Epithelial cell of esophagus (primary cell): ENCODE data around the gene CEP89.
A peak's percentile ranks its signal among the peaks of the same experiment; 100 is the strongest.

Source experiments
- DNase-seq: peaks from one replicate; pipeline ENCODE4 v3.0.0; 2010; ENCODE audit warnings: low read depth
- H3K4me3 ChIP-seq: 2 replicates; pipeline ENCODE4 v1.5.1; 2011; ENCODE audit warnings: mild to moderate bottlenecking, low read length, control low read depth
- TF ChIP-seq, protein P1 (sequence below): IDR thresholded peaks from 2 replicates; pipeline ENCODE4 v1.5.1; 2011; ENCODE audit warnings: low read depth, mild to moderate bottlenecking, low read length, control low read depth, inconsistent platforms; ENCODE audit not compliant: insufficient read depth; ENCODE audit errors: missing control alignments

CEP89 gene

DNA sequence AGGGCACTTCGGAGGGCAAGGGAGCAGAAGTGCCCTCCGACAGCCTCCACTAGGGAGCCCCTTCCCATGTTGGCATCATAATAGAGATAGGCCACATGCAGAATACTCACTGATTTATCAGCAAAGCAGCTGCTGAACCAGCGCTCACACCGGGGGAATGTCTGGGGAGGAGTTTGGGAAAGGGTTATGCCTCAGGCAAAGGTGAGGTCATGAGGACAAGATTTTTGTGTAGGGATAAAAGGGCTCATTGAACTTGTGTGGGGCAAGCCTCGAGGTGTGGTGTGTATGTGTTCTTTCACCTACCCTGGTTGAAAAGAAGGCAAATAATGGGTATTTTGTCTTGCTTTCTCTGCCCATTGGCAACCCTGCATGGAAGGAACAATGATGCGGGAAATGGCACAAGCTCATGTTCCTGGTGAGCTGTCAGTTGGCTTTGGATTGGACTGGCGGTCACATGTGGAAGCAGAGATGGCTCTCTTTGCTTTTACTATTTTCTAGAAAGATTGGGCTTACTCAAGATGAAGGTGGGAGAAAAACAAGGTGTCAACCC, 63.0 kb downstream of the CEP89 start:
- TF ChIP-seq, protein P1, sequence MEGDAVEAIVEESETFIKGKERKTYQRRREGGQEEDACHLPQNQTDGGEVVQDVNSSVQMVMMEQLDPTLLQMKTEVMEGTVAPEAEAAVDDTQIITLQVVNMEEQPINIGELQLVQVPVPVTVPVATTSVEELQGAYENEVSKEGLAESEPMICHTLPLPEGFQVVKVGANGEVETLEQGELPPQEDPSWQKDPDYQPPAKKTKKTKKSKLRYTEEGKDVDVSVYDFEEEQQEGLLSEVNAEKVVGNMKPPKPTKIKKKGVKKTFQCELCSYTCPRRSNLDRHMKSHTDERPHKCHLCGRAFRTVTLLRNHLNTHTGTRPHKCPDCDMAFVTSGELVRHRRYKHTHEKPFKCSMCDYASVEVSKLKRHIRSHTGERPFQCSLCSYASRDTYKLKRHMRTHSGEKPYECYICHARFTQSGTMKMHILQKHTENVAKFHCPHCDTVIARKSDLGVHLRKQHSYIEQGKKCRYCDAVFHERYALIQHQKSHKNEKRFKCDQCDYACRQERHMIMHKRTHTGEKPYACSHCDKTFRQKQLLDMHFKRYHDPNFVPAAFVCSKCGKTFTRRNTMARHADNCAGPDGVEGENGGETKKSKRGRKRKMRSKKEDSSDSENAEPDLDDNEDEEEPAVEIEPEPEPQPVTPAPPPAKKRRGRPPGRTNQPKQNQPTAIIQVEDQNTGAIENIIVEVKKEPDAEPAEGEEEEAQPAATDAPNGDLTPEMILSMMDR = no peak
- peak; percentile 30 for DNase-seq
- H3K4me3 ChIP-seq = no peak overlapping the region

DNA sequence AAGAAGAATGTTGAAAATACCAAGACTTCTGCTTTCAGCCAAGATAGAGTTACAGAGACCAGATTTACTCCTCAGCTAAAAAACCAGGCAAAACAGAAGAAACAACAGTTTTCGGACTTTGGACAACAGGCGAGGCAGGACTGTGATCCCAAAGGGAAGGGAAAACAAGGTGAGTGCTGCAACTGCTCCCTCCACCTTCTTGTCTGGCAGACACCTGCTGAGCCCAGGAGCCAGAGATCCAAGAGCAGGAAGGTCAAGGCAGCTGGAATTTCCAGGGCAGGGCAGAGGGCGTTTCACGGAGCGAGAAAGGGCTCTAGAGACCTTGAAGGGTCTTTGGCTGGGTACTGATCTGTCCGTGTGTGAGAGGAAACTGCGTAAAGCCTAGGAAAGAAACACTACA, 69.3 kb downstream of the CEP89 start:
- TF ChIP-seq, protein P1 = no peak
- no peak overlapping the region for H3K4me3 ChIP-seq
- no peak for DNase-seq

DNA sequence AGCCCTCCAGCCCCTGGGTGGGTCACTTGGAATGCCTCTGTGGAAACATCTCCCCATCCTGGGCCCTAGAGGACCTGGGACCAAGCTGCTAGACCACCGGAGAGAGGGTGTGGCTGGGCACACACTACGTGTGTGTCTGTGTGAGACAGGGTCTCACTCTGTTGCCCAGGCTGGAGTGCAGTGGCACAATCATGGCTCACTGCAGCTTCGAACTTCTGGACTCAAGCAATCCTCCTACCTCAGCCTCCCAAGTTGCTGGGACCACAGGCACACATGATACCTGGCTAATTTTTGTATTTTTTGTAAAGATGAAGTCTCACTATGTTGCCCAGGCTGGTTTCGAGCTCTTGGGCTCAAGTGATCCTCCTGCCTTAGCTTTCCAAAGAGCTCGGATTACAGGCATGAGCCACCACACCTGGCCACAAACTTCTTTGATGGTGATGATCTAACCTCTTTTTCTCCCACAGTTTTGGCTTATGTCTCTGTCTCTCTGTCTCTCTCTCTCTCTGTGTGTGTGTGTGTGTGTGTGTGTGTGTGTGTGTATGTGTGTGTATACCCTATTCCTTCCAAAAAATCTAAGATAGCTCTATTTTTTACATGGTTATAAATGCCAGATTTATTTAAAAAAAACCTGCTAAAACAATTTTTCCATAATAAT, 70.1 kb downstream of the CEP89 start:
- no peak overlapping the region for H3K4me3 ChIP-seq
- DNase-seq = peak; percentile 8
- TF ChIP-seq, protein P1 = no peak

GRCh38 chr19:32896516-32897214, 75.1 kb downstream of the CEP89 start:
- TF ChIP-seq, protein P1 = no peak
- DNase-seq = no peak
- H3K4me3 ChIP-seq = no peak overlapping the region

DNA sequence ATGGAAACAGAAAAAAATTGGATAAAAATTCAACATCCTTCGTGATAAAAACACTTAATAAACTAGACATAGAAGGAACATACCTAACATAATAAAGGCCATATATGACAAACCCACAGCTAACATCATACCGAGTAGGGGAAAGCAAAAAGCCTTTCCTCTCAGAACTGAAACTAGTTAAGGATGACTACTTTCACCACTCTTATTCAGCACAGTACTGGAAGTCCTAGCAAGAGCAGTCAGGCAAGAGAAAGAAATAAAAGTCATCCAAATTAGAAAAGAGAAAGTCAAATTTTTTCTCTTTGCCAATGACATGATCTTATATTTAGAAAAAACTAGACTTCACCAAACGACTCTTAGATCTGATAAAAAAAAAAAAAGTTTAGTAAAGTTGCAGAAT, 76.4 kb downstream of the CEP89 start:
- no peak for DNase-seq

GRCh38 chr19:32891609-32892008, 80.1 kb downstream of the CEP89 start:
- H3K4me3 ChIP-seq = no peak overlapping the region
- DNase-seq = no peak
- TF ChIP-seq, protein P1 = no peak

More for the DNA sequence above, 76.4 kb downstream of the CEP89 start:
- H3K4me3 ChIP-seq = no peak overlapping the region
- TF ChIP-seq, protein P1 = no peak
